ENCODE measurements around the gene AGPAT4.

Gene AGPAT4

GRCh38 chr6:161255518-161255917 lies 18.3 kb downstream of the AGPAT4 start:
- no peak for DNase-seq (ENCODE audit: low read depth in 2 of 2)

GRCh38 chr6:161254464-161255253 lies 19.2 kb downstream of the AGPAT4 start:
- no peak for DNase-seq (ENCODE audit: low read depth in 2 of 2)

GRCh38 chr6:161254126-161254463 lies 19.8 kb downstream of the AGPAT4 start:
- DNase-seq (ENCODE audit: low read depth in 2 of 2), result no peak

- DNase-seq (ENCODE audit: low read depth in 2 of 2), result no peak
These were observed 22.5 kb downstream of the AGPAT4 start for GRCh38 chr6:161251345-161251744.

- no peak for DNase-seq (ENCODE audit: low read depth in 2 of 2)
These were observed 24.5 kb downstream of the AGPAT4 start for GRCh38 chr6:161249327-161249726.

GRCh38 chr6:161246725-161247124 lies 27.1 kb downstream of the AGPAT4 start:
- no peak for DNase-seq (ENCODE audit: low read depth in 2 of 2)

- no peak for DNase-seq (ENCODE audit: low read depth in 2 of 2)
These were observed 28.5 kb downstream of the AGPAT4 start for GRCh38 chr6:161245363-161245762.

GRCh38 chr6:161244725-161245124 lies 29.1 kb downstream of the AGPAT4 start:
- no peak for DNase-seq (ENCODE audit: low read depth in 2 of 2)

- DNase-seq (ENCODE audit: low read depth in 2 of 2), result no peak
These were observed 30.8 kb downstream of the AGPAT4 start for GRCh38 chr6:161242779-161243693.

GRCh38 chr6:161242113-161242512 lies 31.7 kb downstream of the AGPAT4 start:
- no peak for DNase-seq (ENCODE audit: low read depth in 2 of 2)

- no peak for DNase-seq (ENCODE audit: low read depth in 2 of 2)
These were observed 34.9 kb downstream of the AGPAT4 start for GRCh38 chr6:161239001-161239400.

- DNase-seq (ENCODE audit: low read depth in 2 of 2), result no peak
These were observed 35.4 kb downstream of the AGPAT4 start for GRCh38 chr6:161238500-161238899.

GRCh38 chr6:161238081-161238480 lies 35.8 kb downstream of the AGPAT4 start:
- no peak for DNase-seq (ENCODE audit: low read depth in 2 of 2)

- no peak for DNase-seq (ENCODE audit: low read depth in 2 of 2)
These were observed 36.7 kb downstream of the AGPAT4 start for GRCh38 chr6:161237176-161237575.

- no peak for DNase-seq (ENCODE audit: low read depth in 2 of 2)
These were observed 37.9 kb downstream of the AGPAT4 start for GRCh38 chr6:161235776-161236633.

- peak; percentile 92 to 93 for DNase-seq (ENCODE audit: low read depth in 2 of 2)
These were observed 39.7 kb downstream of the AGPAT4 start for GRCh38 chr6:161233986-161234661.

- no peak for DNase-seq (ENCODE audit: low read depth in 2 of 2)
These were observed 41.4 kb downstream of the AGPAT4 start for GRCh38 chr6:161232467-161232866.

GRCh38 chr6:161232010-161232409 lies 41.9 kb downstream of the AGPAT4 start:
- no peak for DNase-seq (ENCODE audit: low read depth in 2 of 2)

- no peak for DNase-seq (ENCODE audit: low read depth in 2 of 2)
These were observed 43.5 kb downstream of the AGPAT4 start for GRCh38 chr6:161230339-161230738.

GRCh38 chr6:161228921-161229591 lies 44.8 kb downstream of the AGPAT4 start:
- peak; percentile 85 to 87 for DNase-seq (ENCODE audit: low read depth in 2 of 2)

- no peak for DNase-seq (ENCODE audit: low read depth in 2 of 2)
These were observed 45.8 kb downstream of the AGPAT4 start for GRCh38 chr6:161228096-161228495.
